SK-N-SH treated with all-trans-retinoic acid at 6 μM for 48 hours (cell line): Measurements from ENCODE around the gene NINJ1.

Experiments
- PPARA ChIP-seq: fragments of 250-450 bp; sonication (Bioruptor Pico); IDR thresholded peaks from 2 replicates; pipeline ENCODE4 v1.5.0; 2020; ENCODE audit warnings: mild to moderate bottlenecking, borderline replicate concordance
- SNAI2 ChIP-seq: fragments of 250-450 bp; sonication (Bioruptor Pico); IDR thresholded peaks from 2 replicates; pipeline ENCODE4 v1.5.0; 2020; ENCODE audit warnings: mild to moderate bottlenecking, moderate library complexity

GRCh38 chr9:93099551-93100275 lies 34.3 kb downstream of the NINJ1 start:
- no peak for TF ChIP-seq SNAI2 (CRISPR knock-in tag)
- no peak for TF ChIP-seq PPARA (CRISPR knock-in tag)
